HG02943 (cell line): ENCODE data around the gene MIAT.

Source experiments
- ATAC-seq: cut with Tn5 transposase; IDR thresholded peaks from one replicate; pipeline ENCODE4 v1.9.1; 2021; ENCODE audit warnings: mild to moderate bottlenecking, low read depth, moderate library complexity; ENCODE audit not compliant: unreplicated experiment

Gene MIAT

DNA sequence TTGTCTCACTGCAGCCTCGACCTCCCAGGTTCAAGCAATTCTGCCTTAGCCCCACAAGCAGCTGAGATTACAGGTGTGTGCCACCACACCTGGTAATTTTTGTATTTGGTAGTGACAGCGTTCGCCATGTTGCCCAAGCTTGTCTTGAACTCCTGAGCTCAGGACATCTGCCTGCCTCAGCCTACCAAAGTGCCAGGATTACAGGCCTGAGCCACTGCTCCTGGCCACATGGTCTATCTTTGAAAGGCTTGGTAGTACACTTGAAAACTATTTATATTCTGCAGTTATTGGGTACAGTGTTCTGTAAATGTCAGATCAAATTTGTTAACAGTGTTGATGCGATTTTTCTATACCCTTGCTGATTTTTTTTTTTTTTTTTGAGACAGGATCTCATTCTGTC lies 26.1 kb upstream of the MIAT start:
- no peak for ATAC-seq

DNA sequence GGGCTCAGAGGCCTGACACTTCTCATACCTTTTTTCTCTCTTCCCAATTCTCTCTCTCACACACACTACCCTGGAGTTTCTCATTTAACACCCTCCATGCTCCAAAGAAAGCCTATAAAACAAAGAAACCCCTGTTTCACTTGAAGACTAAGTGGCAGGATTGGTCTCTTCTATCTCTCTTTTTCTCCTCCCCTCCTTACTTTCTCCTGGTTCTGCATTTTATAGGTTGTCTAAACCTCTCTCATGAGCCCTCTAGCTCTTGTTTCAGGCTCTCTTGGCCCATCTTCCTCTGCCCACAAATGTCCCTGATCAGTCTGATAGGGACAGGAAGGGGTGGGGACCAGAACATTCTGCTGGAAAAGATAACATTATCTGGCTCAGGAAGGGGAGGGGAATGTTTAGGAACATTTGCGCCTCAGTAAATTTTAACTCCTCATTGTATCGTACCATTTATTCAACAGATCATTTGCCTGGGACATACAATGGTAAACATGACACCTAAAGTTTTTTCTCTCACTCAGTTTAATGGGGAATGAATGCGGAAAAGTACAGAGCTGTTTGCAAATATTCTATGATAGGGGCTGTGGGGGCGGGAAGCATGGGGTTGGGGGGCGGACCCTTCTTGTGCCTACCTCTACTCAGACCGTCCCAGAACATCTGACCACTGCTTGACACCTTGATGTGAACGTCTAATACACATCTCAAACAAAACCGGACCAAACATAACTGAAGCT lies 24.8 kb upstream of the MIAT start:
- no peak for ATAC-seq

DNA sequence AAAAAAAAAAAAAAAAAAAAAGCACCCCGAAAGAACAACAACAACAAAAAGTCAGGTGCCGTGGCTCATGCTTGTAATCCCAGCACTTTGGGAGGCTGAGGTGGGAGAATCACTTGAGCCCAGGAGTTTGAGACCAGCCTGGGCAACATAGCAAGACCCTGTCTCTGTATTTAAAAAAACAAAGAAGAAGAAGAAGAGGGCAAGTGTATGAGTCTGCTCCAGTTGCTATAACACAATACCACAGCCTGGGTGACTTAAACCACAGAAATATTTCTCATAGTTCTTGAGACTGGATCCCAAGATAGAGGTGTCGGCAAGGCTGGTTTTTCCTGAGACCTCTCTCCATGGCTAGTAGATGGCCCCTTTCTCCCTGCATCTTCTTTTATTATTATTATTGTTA lies 23.2 kb upstream of the MIAT start:
- ATAC-seq: no peak

DNA sequence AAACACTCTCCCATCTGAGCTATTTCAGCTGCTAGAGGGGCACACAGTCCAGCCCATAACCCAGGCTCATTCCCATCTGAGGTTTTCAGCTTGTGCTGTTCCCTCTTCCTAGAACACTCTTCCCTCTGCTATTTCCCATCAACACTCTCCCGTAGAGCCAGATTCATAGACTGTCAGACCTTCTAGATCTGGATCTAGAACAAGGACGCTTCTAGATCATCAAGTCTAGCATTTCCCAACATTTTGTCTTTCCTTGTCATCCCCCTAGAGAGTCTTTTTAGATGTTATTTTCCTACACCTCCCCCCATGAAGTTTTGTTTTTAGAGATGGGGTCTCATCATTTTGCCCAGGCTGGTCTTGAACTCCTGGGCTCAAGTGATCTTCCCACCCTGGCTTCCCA lies 22.3 kb upstream of the MIAT start:
- ATAC-seq: no peak

DNA sequence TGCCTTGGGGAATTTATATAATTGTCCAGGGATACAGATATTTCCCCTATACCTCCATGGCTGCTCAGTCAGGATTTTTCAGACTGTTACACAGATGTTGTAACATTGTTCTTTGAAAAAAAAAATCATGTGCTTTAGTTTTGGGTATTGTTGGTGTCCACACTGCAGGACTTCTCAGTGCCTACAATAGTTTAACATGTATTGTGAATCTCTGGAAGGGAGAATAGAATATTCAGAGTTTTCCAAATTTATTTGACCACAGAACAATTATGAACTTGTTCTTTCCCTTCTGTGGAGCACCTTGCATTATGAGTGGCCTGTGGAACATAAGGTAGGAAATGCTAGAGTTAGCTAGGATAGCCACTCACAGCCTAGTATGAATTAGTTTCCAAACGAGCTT lies 21.1 kb upstream of the MIAT start:
- no peak for ATAC-seq

DNA sequence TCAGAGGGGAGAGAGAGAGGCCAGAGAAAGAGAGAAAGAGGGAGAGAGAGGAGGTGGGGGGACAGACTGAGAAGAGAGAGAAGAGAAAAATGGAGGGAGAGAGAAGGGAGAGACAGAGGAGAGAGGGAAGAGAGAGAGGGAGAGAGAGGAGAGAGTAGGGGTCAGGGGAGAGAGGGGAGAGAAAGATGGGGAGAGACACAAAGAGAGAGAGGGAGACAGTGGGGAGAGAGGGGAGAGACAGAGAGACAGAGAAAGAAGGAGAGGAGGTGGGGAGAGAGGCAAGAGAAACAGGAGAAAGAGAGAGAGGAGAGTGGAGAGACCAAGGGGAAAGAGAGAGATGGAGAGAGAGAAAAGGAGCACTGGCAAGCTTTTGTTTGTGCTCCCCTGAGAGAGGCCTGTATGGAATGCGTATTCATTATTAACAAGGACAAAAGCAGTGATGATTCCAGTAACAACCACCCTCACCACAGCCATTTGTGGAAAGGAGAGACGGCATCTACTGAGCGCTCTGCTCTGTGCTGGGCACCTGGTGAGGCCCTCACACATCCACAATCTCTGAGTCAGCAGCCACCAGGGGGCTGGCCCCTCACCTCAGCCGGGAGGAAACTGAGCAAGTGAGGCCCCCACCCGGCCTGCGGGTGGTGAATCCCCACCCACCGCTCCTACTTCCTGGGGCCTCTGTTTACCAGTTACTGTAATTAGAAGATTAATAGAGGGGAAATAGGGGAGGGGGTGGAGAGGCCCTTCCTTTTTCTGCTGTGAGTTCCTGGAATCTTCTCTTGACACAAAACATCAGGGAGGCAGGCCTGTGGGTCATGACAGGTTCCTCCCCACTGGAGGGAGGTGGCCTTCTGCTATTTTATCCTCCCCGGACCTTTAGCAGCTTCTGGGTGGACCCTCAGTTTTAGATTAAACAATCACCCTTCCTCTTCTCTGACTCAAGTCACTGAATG lies 14.6 kb upstream of the MIAT start:
- no peak for ATAC-seq

DNA sequence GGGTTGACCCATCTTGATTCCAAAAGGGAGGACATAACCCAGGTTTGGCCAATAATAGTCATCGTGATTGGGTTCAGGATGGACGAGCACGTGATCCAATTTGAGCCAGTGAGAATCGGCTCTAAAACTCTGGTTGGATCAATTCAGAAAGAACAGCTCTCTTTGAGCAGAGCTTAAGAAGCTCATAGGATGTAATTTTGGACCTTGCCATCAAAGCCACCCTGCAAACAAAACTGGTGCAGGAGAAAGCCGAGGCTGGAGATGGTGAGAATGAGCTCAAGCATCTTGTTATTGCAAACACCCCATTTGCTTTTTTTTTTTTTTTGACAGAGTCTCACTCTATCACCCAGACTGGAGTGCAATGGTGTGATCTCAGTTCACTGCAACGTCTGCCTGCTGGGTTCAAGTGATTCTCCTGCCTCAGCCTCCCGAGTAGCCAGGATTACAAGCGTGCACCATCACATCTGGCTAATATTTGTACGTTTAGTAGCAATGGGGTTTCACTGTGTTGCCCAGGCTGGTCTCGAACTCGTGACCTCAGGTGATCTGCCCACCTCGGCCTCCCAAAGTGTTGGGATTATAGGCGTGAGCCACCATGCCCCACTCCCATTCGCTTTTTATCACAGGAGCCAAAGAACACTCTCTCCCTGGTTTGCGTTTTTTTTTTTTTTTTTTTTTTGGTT lies 13.8 kb upstream of the MIAT start:
- ATAC-seq: no peak

DNA sequence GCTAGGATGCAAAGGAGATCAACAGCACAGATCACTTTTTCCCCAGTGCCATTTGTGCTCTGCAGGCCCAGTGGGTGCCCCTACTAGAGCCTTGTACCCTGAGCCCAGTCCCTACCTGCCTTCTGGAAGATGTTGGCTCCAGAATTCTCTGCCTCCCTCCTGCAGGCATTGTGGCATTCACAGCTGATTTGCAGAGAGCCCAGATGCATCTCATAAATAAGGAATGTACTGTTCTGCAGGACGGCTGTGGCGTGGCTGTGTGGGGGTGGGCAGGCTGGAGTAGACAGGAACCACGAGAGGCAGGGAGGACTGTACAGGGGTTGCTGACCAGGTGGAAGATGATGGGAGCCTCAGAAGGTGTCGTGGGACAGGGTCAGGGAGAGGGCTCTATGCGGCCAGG lies 11.2 kb upstream of the MIAT start:
- no peak for ATAC-seq

DNA sequence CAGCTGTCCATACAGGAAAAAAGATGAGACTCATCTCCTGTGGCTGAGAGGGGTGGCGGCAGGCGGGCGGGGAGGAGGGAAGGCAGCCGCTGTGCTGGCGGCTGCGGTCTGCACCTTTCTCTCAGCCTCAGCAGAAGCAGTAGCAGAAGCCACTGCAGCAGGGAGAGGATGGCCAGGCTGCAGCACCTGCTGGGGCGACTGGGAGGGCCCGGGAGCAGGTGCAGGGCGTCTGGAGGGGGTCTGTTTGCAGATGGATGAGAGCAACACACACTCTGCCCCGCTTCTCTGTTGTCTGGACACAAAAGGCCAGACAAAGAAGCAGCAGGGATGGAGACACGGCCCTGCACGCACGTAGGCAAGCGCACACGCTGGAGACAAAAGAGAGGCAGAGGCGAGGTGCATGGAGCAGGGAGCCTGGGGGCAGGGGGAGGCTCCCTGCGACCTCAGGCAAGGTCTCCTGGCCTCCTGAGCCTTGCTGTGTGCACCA lies 9.3 kb upstream of the MIAT start:
- ATAC-seq: no peak

DNA sequence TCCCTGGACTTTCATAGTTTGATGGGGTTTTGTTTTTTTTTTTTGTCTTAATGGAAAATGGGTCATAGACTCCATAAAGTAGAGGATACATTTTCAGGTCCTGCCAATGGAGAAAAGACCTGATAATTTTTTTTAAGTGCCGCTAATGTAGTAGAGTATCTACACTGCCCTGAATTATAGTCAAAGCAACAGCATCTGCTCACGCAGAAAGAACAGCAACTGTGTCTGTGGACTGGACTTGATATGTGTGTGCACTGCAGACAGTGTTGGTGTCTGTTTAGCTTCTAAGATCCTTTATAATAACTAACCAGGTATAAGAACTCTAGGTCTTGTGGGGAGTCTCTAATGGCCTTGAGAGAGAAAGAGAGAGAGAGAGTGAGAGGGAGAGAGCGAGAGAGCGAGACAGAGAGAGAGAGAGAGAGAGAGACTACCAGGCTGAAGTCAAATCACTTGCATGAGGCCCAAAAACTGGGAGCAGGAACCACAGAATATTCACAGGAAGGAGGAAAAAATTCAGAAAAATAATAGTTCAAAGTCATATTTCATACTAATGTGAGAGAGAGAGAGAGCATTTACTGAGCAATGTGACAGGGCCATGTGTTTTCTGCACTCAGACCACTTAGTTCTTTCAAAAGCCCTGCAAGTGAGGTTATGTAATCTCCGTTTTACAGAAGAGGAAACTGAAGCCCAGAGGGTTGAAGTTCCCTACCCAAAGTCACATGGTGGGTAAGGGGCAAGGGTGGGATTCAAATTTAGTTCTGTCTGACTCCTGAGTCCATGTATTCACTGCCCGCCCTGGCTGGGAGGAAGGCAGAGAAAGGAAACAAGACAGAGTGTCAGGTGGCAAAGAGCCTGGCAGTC lies 8.6 kb upstream of the MIAT start:
- no peak for ATAC-seq

DNA sequence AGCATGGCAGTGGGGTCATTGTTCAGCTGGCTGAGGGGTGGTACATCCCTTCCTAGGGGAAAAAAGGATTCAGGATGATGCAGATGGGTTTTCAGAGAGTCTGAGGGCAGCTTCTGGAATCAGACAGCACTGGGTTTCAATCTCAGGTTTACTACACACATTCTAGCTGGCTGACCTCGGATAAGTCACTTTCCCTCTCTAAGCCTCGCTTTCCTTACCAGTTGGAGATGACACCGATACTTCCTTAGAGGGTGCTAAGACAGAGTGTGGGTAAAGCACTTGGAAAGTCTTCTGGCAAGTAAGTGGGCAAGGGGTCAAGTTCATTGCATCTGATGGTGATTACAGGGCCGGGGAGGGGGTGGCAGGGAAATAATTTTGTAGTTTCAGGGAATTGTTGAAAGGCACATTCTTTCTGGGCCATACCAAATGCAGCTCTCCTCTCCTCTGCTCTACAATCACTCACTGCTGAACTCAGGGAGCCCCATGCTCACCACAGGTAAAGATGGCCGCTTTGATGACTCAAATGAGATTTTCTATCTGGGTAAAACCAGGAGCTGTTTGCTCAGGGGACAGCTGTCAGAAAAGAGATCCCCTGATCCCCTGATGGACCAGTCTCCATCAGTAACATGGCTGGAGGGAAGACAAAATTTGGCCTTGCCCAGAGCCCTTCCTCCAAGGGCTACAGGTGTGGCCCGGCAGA lies 6.5 kb upstream of the MIAT start:
- no peak for ATAC-seq

DNA sequence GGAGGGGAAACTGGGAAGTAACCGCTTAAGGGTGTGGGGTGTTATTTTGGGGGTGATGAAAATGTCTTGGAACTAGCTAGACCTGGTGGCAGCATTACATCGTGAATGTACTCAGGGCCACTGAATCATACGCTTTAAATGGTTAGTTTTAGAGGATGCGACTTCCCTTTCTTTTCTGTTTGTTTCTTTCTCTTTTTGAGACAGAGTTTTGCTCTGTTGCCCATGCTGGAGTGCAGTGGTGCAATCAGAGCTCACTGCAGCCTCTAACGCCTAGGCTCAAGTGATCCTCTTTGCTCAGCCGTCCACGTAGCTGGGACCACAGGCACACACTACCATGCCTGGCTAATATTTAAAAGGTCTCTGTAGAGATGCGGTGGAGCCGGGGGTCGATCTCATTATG lies 5.6 kb upstream of the MIAT start:
- no peak for ATAC-seq

DNA sequence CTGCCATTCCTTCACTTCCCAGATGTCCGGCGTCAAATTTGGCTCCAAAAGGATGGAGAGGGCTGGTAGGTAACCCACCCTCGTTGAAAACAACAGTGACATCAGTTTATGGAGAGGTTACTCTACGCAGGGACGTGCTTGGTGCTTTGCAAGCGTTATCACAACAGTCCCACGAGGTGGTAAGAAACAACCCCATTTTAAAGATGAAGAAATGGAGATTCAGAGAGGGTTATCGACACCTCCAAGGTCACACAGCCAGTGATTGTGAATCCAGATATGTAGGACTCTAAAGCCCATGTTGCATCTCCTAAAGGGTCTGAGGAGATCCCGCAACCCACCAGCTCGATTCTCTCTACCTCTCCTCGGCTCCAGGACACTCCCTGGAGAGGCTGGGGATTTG lies 773 bp downstream of the MIAT start:
- no peak for ATAC-seq

DNA sequence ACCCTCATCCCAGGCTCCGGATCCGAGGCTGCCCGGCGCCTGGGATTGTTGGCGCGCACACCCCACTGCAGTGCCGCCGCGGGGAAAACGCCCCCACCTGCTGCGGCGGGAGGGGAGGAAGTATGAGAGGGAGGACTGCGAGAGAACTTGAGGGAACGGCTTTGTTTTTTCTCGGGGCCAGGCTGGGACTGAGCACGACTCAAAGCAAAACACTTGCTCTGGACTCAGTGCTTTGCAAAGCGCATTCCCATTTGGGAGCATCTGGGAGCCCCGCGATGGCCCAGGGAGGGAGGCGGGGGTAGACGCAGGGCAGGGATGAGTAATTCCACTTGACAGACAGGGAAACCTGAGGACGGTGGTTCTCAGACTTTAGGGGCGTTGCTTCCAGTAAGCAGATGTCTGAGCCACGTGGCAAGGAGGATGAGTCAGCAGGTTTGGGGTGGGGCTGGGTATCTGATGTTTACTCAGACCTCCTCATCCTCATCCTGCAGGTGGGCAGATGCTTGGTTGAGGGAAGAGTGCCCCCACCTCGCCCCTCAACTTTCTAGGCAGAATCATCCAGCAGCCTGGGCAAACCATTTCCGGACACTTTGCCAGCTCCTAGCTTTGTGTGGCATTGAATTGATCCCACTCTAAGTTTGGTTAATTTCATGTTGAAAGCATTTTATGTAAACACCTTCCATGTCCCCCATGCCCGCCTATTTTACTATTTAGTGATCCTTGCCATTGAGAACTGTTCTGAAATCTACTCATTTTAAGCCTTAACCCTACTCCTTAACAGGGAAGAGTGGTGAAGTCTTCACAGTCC lies 1.5 kb downstream of the MIAT start:
- no peak for ATAC-seq

DNA sequence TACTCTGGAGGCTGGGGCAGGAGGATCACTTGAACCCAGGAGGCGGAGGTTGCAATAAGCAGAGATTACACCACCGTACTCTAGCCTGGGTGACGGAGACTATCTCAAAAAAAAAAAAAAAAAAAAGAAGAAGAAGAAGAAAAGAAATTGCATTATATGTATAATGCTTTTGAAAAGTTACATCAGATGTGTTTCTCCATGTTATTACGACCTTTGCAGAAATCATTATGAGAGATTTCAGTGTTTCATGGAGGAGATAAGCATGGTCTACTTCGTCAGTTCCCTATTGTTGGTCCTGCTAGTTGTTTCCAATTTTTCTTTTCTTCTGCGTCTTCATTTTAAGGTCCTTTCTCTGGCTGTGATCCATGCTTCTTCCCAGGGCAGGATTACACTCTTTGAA lies 3.0 kb downstream of the MIAT start:
- no peak for ATAC-seq

DNA sequence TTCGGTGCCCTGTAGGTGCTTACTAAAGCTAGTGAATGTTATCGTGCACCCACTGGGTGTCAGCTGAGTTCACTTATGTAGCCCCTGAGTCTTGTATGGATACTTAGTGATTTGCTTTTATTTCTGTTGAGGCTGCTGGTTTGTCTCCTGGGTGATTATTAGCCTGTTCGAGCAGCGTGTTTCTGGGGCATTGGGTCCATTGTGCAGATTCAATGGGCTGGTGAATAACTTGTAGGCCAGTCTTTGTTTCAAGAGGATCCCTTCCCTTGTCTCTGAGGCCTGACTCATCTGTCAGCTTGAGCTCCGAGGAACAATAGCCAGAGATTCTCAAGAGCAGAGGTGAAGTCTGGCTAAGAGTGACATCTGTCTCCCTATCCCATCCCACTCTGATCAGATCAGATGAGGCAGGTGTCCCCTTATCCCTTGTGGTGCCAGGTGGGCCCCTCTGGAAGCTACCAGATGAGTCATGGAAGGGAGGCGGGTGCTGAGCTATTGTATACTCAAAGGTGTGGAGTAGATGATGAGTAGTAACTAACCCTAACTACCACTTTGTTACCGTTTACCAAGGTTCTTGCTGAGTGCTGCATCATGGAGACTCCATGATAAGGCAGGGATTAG lies 3.7 kb downstream of the MIAT start:
- ATAC-seq: no peak

DNA sequence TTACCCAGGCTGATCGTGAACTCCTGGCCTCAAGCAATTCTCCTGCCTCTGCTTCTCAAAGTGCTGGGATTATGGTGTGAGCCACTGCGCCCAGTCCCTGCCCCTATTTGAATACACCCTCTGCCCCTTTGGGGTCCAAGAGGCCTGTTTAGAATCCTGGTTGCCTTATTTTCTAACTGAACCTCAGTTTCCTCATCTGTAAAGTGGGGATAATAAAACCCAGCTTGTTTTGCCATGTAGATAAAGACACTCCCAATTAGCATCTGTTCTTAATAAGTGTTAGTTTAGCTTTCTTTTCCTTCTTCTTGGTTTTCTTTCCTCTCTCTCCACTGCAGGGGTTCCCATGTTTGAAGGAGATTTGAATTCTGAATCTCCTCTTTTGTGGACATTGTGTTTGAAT lies 4.8 kb downstream of the MIAT start:
- ATAC-seq: no peak

DNA sequence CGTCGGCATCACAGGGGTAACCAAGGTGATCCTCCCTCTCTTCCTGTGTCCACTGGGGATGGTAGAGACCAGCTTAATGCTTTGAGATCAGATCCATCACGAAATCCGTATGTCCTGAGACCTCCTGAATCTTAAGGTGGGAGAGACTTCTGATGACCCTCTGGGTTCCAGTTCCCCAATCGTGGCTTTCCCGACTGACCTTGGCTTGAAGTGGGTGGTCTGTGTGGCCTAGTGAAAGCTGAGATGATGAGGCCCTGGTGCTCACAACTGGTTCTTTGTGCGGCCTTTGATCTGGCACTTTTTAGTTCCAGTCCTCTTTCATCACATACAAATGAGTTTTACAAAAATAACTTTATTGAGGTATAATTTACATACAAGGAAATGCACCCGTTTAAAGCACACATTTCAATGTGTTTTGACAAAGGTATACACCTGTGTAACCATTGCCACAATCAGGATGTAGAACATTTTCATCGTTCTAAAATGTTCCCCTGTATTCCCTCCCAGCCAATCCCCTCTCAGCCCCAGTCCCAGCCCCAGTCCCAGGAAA lies 6.1 kb downstream of the MIAT start:
- ATAC-seq: no peak
